Activated CD8-positive, alpha-beta memory T cell treated with anti-CD3 and anti-CD28 coated beads for 24 hours (primary cell): Measurements from ENCODE around the gene NFIA.
"Not testable (repeated sequence)": the region's sequence is repeated elsewhere in the genome, so short reads cannot be mapped to it uniquely, and the experiment has no call there.

Experiments used
- DNase-seq: peaks from one replicate; pipeline ENCODE4 v3.0.0-alpha.2; 2020

The NFIA gene

DNA sequence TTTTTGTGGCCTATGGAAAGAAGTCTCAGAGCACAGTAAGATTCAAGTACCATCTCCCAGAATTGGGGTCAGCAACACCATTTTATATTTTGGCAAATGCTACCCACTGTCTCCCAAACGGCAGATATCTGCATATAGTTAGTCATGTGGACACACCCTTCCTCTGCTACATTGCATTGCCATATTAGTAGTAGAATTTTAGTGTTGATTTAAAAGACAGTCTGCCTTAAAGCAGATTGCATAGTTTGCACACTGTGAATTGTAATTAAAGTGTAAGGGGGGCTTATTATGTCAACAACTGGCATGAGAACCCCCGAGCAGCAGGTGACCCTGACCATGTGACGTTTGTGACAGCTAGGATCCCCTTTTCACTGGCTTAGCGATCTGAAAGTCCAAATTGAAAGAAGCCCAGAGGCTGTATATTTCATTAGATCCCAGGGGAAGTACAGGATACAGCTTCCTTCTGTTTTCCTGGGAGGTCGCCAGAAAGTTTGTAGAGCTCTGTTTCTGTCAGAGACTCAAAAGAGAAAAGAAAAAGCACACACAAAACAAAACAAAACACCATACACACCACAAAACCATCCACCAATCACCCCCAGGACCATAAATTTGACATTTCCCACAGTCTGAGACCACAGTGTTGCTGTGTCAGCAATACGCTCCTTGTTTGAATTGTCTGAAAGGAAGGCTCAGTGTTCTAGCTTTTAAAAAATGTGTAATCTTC is 172.4 kb downstream of the NFIA start:
- no peak for DNase-seq

GRCh38 chr1:61255358-61255703 is 173.0 kb downstream of the NFIA start:
- no peak for DNase-seq

- DNase-seq = no peak
These were observed 177.2 kb downstream of the NFIA start for GRCh38 chr1:61259379-61260148.

GRCh38 chr1:61260171-61260570 is 177.8 kb downstream of the NFIA start:
- DNase-seq = no peak

GRCh38 chr1:61261595-61261994 is 179.2 kb downstream of the NFIA start:
- no peak for DNase-seq

DNA sequence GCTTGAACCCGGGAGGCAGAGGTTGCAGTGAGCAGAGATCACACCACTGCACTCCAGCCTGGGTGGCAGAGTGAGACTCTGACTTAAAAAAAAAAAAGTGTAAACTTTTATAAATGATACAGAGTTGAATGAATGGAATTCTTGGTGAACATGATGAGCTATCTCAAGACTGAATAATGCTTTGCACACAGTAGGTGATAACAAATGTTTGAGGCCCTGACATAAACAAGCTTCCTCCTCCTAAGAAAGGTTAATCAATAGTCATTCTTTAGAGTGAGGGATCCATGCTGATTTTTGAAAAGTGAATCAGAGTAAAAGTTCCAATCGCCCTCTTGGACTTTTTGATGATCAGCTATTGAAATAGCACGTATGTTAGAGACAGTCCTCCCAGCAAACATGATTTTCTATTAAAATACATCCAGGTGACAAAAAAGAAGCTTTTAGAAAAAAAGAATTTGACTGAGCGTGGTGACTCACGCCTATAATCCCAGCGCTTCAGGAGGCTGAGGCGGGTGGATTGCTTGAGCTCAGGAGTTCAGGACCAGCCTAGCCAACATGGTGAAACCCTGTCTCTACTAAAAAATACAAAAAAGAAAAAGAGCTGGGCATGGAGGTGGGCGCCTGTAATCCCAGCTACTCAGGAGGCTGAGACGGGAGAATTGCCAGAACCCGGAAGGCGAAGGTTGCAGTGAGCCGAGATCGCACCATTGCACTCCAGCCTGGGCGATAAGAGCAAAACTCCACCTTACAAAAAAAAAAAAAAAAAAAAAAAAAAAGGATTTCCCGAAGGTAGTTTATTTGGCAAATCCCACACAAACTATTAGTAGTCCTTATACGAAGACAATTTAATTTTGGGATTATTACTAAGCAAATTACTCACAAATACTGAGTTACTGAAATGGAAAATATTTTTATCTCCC is 181.8 kb downstream of the NFIA start:
- no peak for DNase-seq

GRCh38 chr1:61264825-61265242 is 182.5 kb downstream of the NFIA start:
- DNase-seq = no peak

DNA sequence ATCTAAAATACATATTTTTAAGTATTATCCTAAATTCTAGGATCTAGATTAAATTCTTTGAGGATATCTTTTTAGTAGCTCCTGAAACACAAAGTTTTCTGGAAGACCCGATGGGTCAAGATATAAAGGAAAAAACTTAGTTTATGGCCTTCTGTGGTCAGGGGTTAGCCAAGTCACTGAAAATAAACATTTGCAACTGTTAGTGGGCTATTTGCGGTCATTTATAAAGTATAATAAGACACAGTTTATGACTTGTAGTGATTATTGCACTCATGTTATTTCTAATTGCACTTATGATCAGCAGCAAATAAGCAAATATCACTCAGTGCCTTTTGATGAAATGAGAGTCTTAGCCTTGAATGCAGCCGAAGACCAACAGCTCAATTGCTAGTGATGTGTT is 183.3 kb downstream of the NFIA start:
- DNase-seq = no peak

DNA sequence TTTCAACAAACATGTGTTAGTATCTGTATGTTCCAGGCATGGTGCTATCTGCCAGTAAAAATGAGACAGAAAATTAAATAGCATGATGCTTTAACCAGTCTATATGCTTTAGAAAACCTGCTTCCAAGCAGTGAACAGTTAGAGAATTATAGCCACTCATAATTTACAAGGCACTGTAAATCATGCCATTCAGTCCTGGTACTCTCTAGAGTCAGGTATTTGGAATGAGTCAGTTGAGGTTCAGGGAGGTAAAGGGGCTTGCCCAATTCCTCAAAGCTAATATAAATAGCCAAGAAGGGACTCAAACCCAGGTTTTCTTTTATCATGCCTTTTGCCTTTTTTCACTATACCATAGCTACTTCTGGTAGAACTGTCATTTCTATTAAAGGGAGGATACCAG is 184.4 kb downstream of the NFIA start:
- no peak for DNase-seq

DNA sequence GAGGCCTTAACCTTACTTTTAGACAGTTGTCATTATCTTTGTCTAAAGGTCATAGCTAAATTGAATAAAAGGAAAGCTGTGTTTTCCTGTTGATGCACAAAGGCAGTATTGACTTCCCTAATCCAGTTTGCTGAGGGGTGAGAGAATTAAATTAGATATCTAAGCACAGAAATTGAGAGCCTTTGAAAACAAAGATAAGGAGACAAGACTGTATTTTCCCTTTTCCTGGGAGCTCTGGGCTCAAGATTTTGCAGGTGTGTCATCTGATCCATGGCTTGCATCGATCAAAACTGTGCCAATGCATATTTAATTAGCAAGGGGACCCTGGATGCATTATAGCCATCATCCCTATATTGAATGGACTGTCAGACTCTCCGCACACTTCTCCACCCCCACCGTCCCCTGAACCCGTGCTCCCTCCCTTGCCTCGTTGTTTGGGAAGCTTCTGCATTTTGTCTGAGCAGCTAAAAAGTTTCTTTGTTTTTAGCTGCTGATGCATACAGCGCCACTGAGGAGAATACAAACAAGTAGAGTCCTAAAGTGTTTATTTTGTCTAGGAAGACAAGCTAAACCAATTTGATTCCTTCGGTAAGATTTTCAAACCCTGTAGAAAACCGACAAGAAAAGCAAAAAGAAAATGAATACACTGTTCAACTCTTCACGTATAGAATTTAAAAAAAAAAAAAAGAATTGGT is 186.3 kb downstream of the NFIA start:
- DNase-seq = no peak

DNA sequence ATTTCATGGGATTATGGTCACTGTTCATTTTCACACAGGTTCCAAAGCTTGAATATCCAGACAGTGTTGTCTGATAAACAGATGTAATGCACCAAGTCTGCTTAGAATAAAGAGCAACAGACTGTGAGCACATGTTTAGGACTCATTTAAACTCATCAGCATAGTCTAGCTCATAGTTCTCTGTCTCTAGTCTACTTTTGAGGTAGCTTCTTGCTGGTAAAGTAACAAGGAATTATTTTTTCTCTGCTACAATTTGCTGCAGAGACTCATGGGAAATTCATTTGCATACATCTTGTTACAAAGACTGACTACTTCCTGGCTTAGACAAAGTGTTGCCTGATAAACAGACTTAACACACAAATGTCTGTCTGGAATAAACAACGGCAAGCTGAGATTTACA is 187.2 kb downstream of the NFIA start:
- DNase-seq = no peak

GRCh38 chr1:61270107-61270506 is 187.7 kb downstream of the NFIA start:
- no peak for DNase-seq

GRCh38 chr1:61270761-61271411 is 188.5 kb downstream of the NFIA start:
- DNase-seq = no peak

DNA sequence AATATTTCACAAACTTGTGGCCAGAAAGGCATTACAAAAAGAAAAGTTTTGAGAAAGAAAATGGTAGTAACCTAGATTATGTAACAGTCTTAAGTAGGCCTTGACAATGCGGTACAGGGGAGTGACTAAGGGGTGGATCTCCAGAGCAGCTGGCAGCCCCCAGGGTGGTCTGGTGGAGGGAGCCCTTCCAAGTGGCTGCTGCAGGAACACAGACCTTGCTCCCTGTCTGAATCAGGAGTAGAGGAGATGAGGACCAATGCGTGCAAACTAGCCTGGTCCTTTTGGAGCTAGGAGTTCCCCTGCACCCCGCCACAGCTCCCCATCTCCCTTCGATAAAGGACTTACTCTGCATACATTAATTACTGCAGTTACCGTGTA is 189.0 kb downstream of the NFIA start:
- DNase-seq = no peak

DNA sequence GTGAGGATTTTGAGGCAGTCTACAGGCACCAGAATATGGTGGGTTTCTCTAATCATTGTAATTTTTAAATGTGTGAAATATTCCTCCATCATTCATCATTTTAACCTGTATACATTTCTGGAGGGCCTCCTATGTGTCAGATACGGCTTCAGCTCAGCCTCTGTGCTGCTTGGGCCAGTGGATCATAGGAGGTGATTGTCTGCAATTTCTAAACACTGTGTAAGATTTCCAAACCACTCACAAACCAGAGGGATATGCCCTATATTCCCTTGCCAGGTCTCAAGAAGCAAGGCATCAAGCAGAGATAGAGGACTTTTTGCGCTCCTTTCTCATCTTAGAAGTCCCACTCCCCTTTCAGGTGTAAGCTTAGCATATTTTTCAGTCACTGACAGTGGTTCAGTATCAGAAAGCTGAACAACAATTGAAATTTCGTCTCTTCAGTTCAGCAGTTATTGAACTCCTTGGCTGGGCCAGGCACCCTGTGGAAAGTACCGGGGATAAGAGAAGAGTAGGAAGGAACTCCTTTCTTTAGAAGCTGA is 190.9 kb downstream of the NFIA start:
- DNase-seq = no peak

GRCh38 chr1:61273861-61274260 is 191.5 kb downstream of the NFIA start:
- DNase-seq = no peak

GRCh38 chr1:61274939-61275338 is 192.6 kb downstream of the NFIA start:
- DNase-seq = no peak

- no peak for DNase-seq
These were observed 193.9 kb downstream of the NFIA start for GRCh38 chr1:61276246-61276645.

- no peak for DNase-seq
These were observed 194.8 kb downstream of the NFIA start for GRCh38 chr1:61277121-61277690.

DNA sequence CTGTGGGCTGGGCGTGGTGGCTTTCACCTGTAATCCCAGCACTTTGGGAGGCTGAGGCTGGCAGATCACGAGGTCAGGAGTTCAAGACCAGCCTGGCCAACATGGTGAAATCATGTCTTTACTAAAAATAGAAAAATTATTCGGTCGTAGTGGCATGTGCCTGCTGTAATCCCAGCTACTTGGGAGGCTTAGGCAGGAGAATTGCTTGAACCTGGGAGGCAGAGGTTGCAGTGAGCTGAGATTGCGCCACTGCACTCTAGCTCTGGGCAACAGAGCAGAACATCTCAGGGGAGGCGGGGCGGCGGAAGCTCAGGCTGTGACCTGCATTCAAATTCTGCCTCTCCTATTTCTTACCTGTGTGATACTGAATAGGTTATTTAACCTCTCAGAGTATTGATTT is 196.1 kb downstream of the NFIA start:
- not testable (repeated sequence) for DNase-seq

GRCh38 chr1:61278966-61279365 is 196.6 kb downstream of the NFIA start:
- DNase-seq = no peak

- DNase-seq = no peak
These were observed 197.2 kb downstream of the NFIA start for GRCh38 chr1:61279570-61279969.
